Activated naive CD8-positive, alpha-beta T cell treated with anti-CD3 and anti-CD28 coated beads, Interleukin-2, amount 10 ng/mL, durations not matched to agents 7 days and 5 days (primary cell): ENCODE data around the gene SHBG. TPM values are rescaled to one million over a fixed set of nuclear protein-coding genes. Genes with fewer than 3 reads are reported as not detected.
A peak's percentile ranks its signal among the peaks of the same experiment; 100 is the strongest.

Source experiments
- ATAC-seq: fragments of 150-1000 bp; cut with Tn5 transposase; one replicate; pipeline ENCODE4 v1.10.0; 2021; ENCODE audit warnings: low read depth, moderate library complexity
- POLR2A ChIA-PET: fragments of 350-600 bp; sonication (Branson Sonifier 250); formaldehyde crosslinking; loops from one replicate; lab custom pipeline; 2021; ENCODE audit warnings: antibody characterized with exemption; lab: Charles Lee
- DNase-seq: peaks from one replicate; pipeline ENCODE4 v3.0.0; 2021
- H3K27ac Mint-ChIP-seq: one replicate; pipeline ENCODE4 v1.8.0; 2022; ENCODE audit warnings: mild to moderate bottlenecking, mixed read lengths
- H3K27me3 Mint-ChIP-seq: one replicate; pipeline ENCODE4 v1.8.0; 2022; ENCODE audit warnings: mild to moderate bottlenecking, moderate library complexity, mixed read lengths
- H3K36me3 Mint-ChIP-seq: one replicate; pipeline ENCODE4 v1.8.0; 2021; ENCODE audit warnings: mild to moderate bottlenecking, mixed read lengths
- H3K4me1 Mint-ChIP-seq: one replicate; pipeline ENCODE4 v1.8.0; 2021; ENCODE audit warnings: mixed read lengths
- H3K4me3 Mint-ChIP-seq: one replicate; pipeline ENCODE4 v1.8.0; 2022; ENCODE audit warnings: mild to moderate bottlenecking, moderate library complexity, mixed read lengths
- H3K9me3 Mint-ChIP-seq: one replicate; pipeline ENCODE4 v1.8.0; 2021; ENCODE audit warnings: mixed read lengths
- total RNA-seq, 2 experiments: library from RNA; stranded (reverse); gene quantifications; one replicate each; pipeline ENCODE4 v1.2.3, GENCODE V29; 2021

Gene SHBG
- not detected for total RNA-seq

- Mint-ChIP-seq H3K36me3 (peaks cover 3% of the 10 kb centered on the region), H3K4me3 (no peak within 1 kb of the TSS), H3K27ac (no peak within 1 kb of the TSS), H3K9me3 (no peaks in the 10 kb centered on the region), H3K27me3 (no peaks in the 10 kb centered on the region), H3K4me1 (peaks cover 15% of the 10 kb centered on the region)
- POLR2A ChIA-PET: interaction anchor here (0.6 kb wide), 1 partner anchor 67 kb away, joined by 3 read pairs; no protein-coding TSS in a partner anchor
- no peak for ATAC-seq
- no peak for DNase-seq
Measured at GRCh38 chr17:7629939-7630571, at the start of gene SHBG. SHBG (plus strand) TSS chr17:7630135; CDS start chr17:7630173, 38 bp downstream.

GRCh38 chr17:7580604-7581575 lies 49.0 kb upstream of the SHBG start:
- DNase-seq (no peak), ATAC-seq (no peak)
- peak overlapping the region; percentile 96 for H3K27ac Mint-ChIP-seq
- H3K36me3 Mint-ChIP-seq: peaks cover 42% of the 10 kb centered on the region
- POLR2A ChIA-PET: interaction anchor here (0.5 to 2.5 kb wide), 7 partner anchors 9 to 122 kb away, joined by 3 to 14 read pairs (median 6); partner anchors contain the start of genes FXR2, POLR2A, SOX15 and TP53
- H3K4me3 Mint-ChIP-seq: peak overlapping the region; percentile 80
- no peaks in the 10 kb centered on the region for H3K9me3 Mint-ChIP-seq
- peaks cover 65% of the 10 kb centered on the region for H3K4me1 Mint-ChIP-seq
- no peaks in the 10 kb centered on the region for H3K27me3 Mint-ChIP-seq

GRCh38 chr17:7582396-7583252 lies 47.3 kb upstream of the SHBG start:
- Mint-ChIP-seq H3K36me3 (peaks cover 35% of the 10 kb centered on the region), H3K27me3 (no peaks in the 10 kb centered on the region), H3K27ac (peak overlapping the region; percentile 100), H3K4me1 (peaks cover 56% of the 10 kb centered on the region), H3K4me3 (peak overlapping the region; percentile 99), H3K9me3 (no peaks in the 10 kb centered on the region)
- ATAC-seq: no peak
- DNase-seq: no peak
- POLR2A ChIA-PET: interaction anchor here (1.3 to 5.7 kb wide), 8 partner anchors 9 to 341 kb away, joined by 3 to 89 read pairs (median 10); partner anchors contain the start of genes FXR2, GABARAP, NEURL4 and SAT2

GRCh38 chr17:7583253-7584109 lies 46.5 kb upstream of the SHBG start, which contains the start of gene MPDU1:
MPDU1 (plus strand) TSS chr17:7583852; CDS start chr17:7583863, 11 bp downstream.
- H3K4me3 Mint-ChIP-seq: peak within 1 kb of the TSS; percentile 99
- peak; percentile 85 for ATAC-seq
- POLR2A ChIA-PET: interaction anchor here (0.7 to 5.7 kb wide), 18 partner anchors 10 to 538 kb away, joined by 3 to 89 read pairs (median 4); partner anchors contain the start of genes FXR2, GABARAP, NEURL4 and POLR2A
- no peaks in the 10 kb centered on the region for H3K9me3 Mint-ChIP-seq
- H3K27ac Mint-ChIP-seq: peak within 1 kb of the TSS; percentile 100
- DNase-seq: peak; percentile 95
- H3K27me3 Mint-ChIP-seq: no peaks in the 10 kb centered on the region
- peaks cover 47% of the 10 kb centered on the region for H3K4me1 Mint-ChIP-seq
- H3K36me3 Mint-ChIP-seq: peaks cover 30% of the 10 kb centered on the region

- Mint-ChIP-seq H3K36me3 (peaks cover 11% of the 10 kb centered on the region), H3K27me3 (no peaks in the 10 kb centered on the region), H3K4me1 (peaks cover 21% of the 10 kb centered on the region), H3K27ac (peak overlapping the region; percentile 45), H3K9me3 (no peaks in the 10 kb centered on the region), H3K4me3 (no peak overlapping the region)
- ATAC-seq (no peak), DNase-seq (no peak)
- POLR2A ChIA-PET: interaction anchor here (0.8 to 5.7 kb wide), 5 partner anchors 13 to 101 kb away, joined by 3 to 89 read pairs (median 5); partner anchors contain the start of genes FXR2, TP53 and WRAP53
Measured at GRCh38 chr17:7586673-7587419, 43.1 kb upstream of the SHBG start.

GRCh38 chr17:7587420-7588151 lies 42.3 kb upstream of the SHBG start:
- no peak overlapping the region for H3K4me3 Mint-ChIP-seq
- H3K9me3 Mint-ChIP-seq: no peaks in the 10 kb centered on the region
- peaks cover 14% of the 10 kb centered on the region for H3K4me1 Mint-ChIP-seq
- no peak for ATAC-seq
- H3K27me3 Mint-ChIP-seq: no peaks in the 10 kb centered on the region
- H3K36me3 Mint-ChIP-seq: peaks cover 9% of the 10 kb centered on the region
- no peak overlapping the region for H3K27ac Mint-ChIP-seq
- POLR2A ChIA-PET: interaction anchor here (0.8 to 5.7 kb wide), 5 partner anchors 14 to 100 kb away, joined by 3 to 89 read pairs (median 5); partner anchors contain the start of genes FXR2, TP53 and WRAP53
- DNase-seq: no peak

GRCh38 chr17:7588553-7589203 lies 41.3 kb upstream of the SHBG start:
- peaks cover 10% of the 10 kb centered on the region for H3K4me1 Mint-ChIP-seq
- H3K27me3 Mint-ChIP-seq: no peaks in the 10 kb centered on the region
- POLR2A ChIA-PET: interaction anchor here (0.9 to 2.4 kb wide), 9 partner anchors 9 to 152 kb away, joined by 3 to 10 read pairs (median 4); partner anchors contain the start of genes CD68, FGF11 and TP53
- DNase-seq (no peak), ATAC-seq (no peak)
- no peak overlapping the region for H3K4me3 Mint-ChIP-seq
- no peak overlapping the region for H3K27ac Mint-ChIP-seq
- peaks cover 11% of the 10 kb centered on the region for H3K36me3 Mint-ChIP-seq
- H3K9me3 Mint-ChIP-seq: no peaks in the 10 kb centered on the region

- Mint-ChIP-seq H3K9me3 (no peaks in the 10 kb centered on the region), H3K27me3 (no peaks in the 10 kb centered on the region), H3K36me3 (peaks cover 16% of the 10 kb centered on the region), H3K4me3 (no peak overlapping the region), H3K4me1 (peaks cover 9% of the 10 kb centered on the region), H3K27ac (no peak overlapping the region)
- ATAC-seq (peak; percentile 81), DNase-seq (peak; percentile 81)
- POLR2A ChIA-PET: interaction anchor here (0.9 to 2.4 kb wide), 9 partner anchors 10 to 152 kb away, joined by 3 to 10 read pairs (median 4); partner anchors contain the start of genes CD68, FGF11 and TP53
Measured at GRCh38 chr17:7589204-7589868, 40.6 kb upstream of the SHBG start.

- H3K4me3 Mint-ChIP-seq: no peak within 1 kb of the TSS
- peaks cover 16% of the 10 kb centered on the region for H3K36me3 Mint-ChIP-seq
- H3K9me3 Mint-ChIP-seq: no peaks in the 10 kb centered on the region
- POLR2A ChIA-PET: interaction anchor here (0.9 to 2.4 kb wide), 9 partner anchors 10 to 153 kb away, joined by 3 to 10 read pairs (median 4); partner anchors contain the start of genes CD68, FGF11 and TP53
- peaks cover 4% of the 10 kb centered on the region for H3K4me1 Mint-ChIP-seq
- no peaks in the 10 kb centered on the region for H3K27me3 Mint-ChIP-seq
- DNase-seq (no peak), ATAC-seq (no peak)
- peak within 1 kb of the TSS; percentile 49 for H3K27ac Mint-ChIP-seq
Measured at GRCh38 chr17:7589891-7590691, 39.8 kb upstream of the SHBG start, which contains the start of gene SOX15. SOX15 (minus strand) TSS chr17:7590094; CDS start chr17:7589676, 418 bp downstream.
